GM12878 (cell line): ENCODE results near the gene EXD3. TPM values are rescaled to one million over a fixed set of nuclear protein-coding genes. Genes with fewer than 3 reads are reported as not detected.

ENCODE experiments used
- ATAC-seq: fragments of 200-7000 bp; cut with Tn5 transposase; 3 replicates; pipeline ENCODE4 v1.9.1; 2020; ENCODE audit warnings: mild to moderate bottlenecking, moderate library complexity
- BruUV-seq: library from RNA; stranded (reverse); fragments of 400-500 nt; replicated peaks from 2 replicates; lab custom pipeline; 2021; lab: Mats Ljungman, UMichigan
- CTCF ChIA-PET: fragments of 300-600 bp; sonication (Branson Sonifier 250); formaldehyde crosslinking; extraction: SDS; loops from one replicate; lab custom pipeline; 2021; ENCODE audit warnings: inconsistent platforms; lab: Yijun Ruan, JAX
- POLR2A ChIA-PET: fragments of 350-600 bp; formaldehyde crosslinking; extraction: SDS; loops from one replicate; lab custom pipeline; 2021; ENCODE audit warnings: inconsistent platforms; lab: Charles Lee
- RAD21 ChIA-PET: fragments of 300-600 bp; sonication (Branson Sonifier 250); formaldehyde crosslinking; loops from one replicate; lab custom pipeline; 2023; ENCODE audit warnings: antibody characterized with exemption; ENCODE audit not compliant: unreplicated experiment; lab: Charles Lee
- SMC1A ChIA-PET: fragments of 300-600 bp; sonication (Branson Sonifier 250); formaldehyde crosslinking; loops from one replicate; lab custom pipeline; 2023; ENCODE audit not compliant: unreplicated experiment, uncharacterized antibody; lab: Charles Lee
- DNase-seq: peaks from one replicate; pipeline ENCODE4 v3.0.0-alpha.2; 2011; ENCODE audit warnings: low read depth, low spot score
- FAIRE-seq: peaks from 3 replicates; lab custom pipeline; 2011; peaks lifted over from hg19 to GRCh38; lab: Jason Lieb, UNC
- H2AFZ ChIP-seq: 2 replicates; pipeline ENCODE4 v1.6.0; 2011; ENCODE audit warnings: low read depth, low read length, control low read depth; ENCODE audit not compliant: control insufficient read depth
- H3K27ac ChIP-seq: 2 replicates; pipeline ENCODE4 v1.5.1; 2011; ENCODE audit warnings: control low read depth; ENCODE audit not compliant: control insufficient read depth, insufficient read depth
- H3K27me3 ChIP-seq, 2 experiments: replicated peaks in 1 of 2; 2 replicates each; pipeline versions ENCODE4 v1.6.0 to v1.6.1; 2011; ENCODE audit warnings: low read length in 1 of 2; ENCODE audit not compliant: control insufficient read depth in 2 of 2, insufficient read depth in 2 of 2
- H3K36me3 ChIP-seq, 2 experiments: 2 replicates each; pipeline ENCODE4 v1.5.1; 2011; ENCODE audit warnings: low read length in 1 of 2; ENCODE audit not compliant: control insufficient read depth in 2 of 2, insufficient read depth in 2 of 2
- H3K4me1 ChIP-seq: 2 replicates; pipeline ENCODE4 v1.6.1; 2011; ENCODE audit warnings: mild to moderate bottlenecking, low read length, moderate library complexity, mixed read lengths; ENCODE audit not compliant: control insufficient read depth, insufficient read depth
- H3K4me2 ChIP-seq: 2 replicates; pipeline ENCODE4 v1.6.0; 2011; ENCODE audit warnings: control low read depth; ENCODE audit not compliant: control insufficient read depth, insufficient read depth
- H3K4me3 ChIP-seq: fragments of 200-600 bp; sonication (generic); 2 replicates; pipeline ENCODE4 v1.5.1; 2016
- H3K79me2 ChIP-seq: 2 replicates; pipeline ENCODE4 v1.6.0; 2011; ENCODE audit warnings: low read length; ENCODE audit not compliant: control insufficient read depth, insufficient read depth
- H3K9ac ChIP-seq: 2 replicates; pipeline ENCODE4 v1.8.0; 2011; ENCODE audit warnings: low read length, control low read depth, mixed read lengths; ENCODE audit not compliant: control insufficient read depth, insufficient read depth
- H3K9me3 ChIP-seq: replicated peaks from 3 replicates; pipeline ENCODE4 v1.5.1; 2011; ENCODE audit warnings: mild to moderate bottlenecking, low read length; ENCODE audit not compliant: control insufficient read depth, insufficient read depth
- H4K20me1 ChIP-seq: 2 replicates; pipeline ENCODE4 v1.6.0; 2011; ENCODE audit not compliant: control insufficient read depth, insufficient read depth
- ATF7 ChIP-seq: fragments of 450-650 bp; IDR thresholded peaks from 2 replicates; pipeline ENCODE4 v1.6.1; 2016; ENCODE audit warnings: low read depth, mild to moderate bottlenecking
- EGR1 ChIP-seq, 2 experiments: IDR thresholded peaks; 1 replicate in 1 of 2; 2 replicates in 1 of 2; pipeline ENCODE4 v1.6.1; 2011 to 2012; ENCODE audit warnings: low read depth in 2 of 2, low read length in 2 of 2, borderline replicate concordance in 1 of 2, mild to moderate bottlenecking in 1 of 2, moderate library complexity in 1 of 2
- EZH2 ChIP-seq: IDR thresholded peaks from 2 replicates; pipeline ENCODE4 v1.6.1; 2012; ENCODE audit warnings: low read depth, mild to moderate bottlenecking, control low read depth, inconsistent platforms, low read length, borderline replicate concordance; ENCODE audit not compliant: control insufficient read depth
- IKZF1 ChIP-seq: fragments of 450-650 bp; conservative IDR thresholded peaks from 2 replicates; pipeline ENCODE4 v1.6.1; 2017; ENCODE audit warnings: antibody characterized with exemption, mild to moderate bottlenecking
- IKZF2 ChIP-seq, 2 experiments: fragments of 450-650 bp; IDR thresholded peaks; 2 replicates each; pipeline ENCODE4 v1.6.1; 2017; ENCODE audit warnings: mild to moderate bottlenecking in 2 of 2, moderate library complexity in 2 of 2
- MEF2A ChIP-seq: IDR thresholded peaks from 2 replicates; pipeline ENCODE4 v1.6.1; 2011; ENCODE audit warnings: low read depth, mild to moderate bottlenecking, low read length, moderate library complexity; ENCODE audit not compliant: insufficient read depth
- NFYB ChIP-seq: IDR thresholded peaks from 2 replicates; pipeline ENCODE4 v1.6.1; 2011; ENCODE audit warnings: low read depth, mild to moderate bottlenecking, low read length, improper control_type of control experiment, moderate library complexity; ENCODE audit not compliant: insufficient read depth
- SPI1 ChIP-seq: IDR thresholded peaks from 2 replicates; pipeline ENCODE4 v1.6.1; 2011; ENCODE audit warnings: low read depth, mild to moderate bottlenecking, low read length, moderate library complexity, borderline replicate concordance; ENCODE audit not compliant: insufficient read depth
- ZBTB40 ChIP-seq: fragments of 450-650 bp; IDR thresholded peaks from 2 replicates; pipeline ENCODE4 v1.6.1; 2016; ENCODE audit warnings: mild to moderate bottlenecking, moderate library complexity, borderline replicate concordance
- WGBS: methylation state at CpG from one replicate; pipeline ENCODE4 v1.1.6; 2016; ENCODE audit warnings: low lambda C conversion rate; ENCODE audit not compliant: insufficient replicate concordance, insufficient coverage; ENCODE audit errors: missing lambda C conversion rate; 5-methylcytosine and 5-hydroxymethylcytosine counted together
- in situ Hi-C: fragments of 300-500 bp; cut with MboI; formaldehyde crosslinking; loops from 9 replicates; pipeline ENCODE4 v1.14.3; 2018; ENCODE audit warnings: mixed read lengths
- intact Hi-C: fragments of 100-400 bp; cut with micrococcal nuclease; formaldehyde crosslinking; loops from one replicate; pipeline ENCODE4 v1.14.2; 2022; ENCODE audit not compliant: unreplicated experiment
- polyA plus RNA-seq, 11 experiments: library from polyadenylated mRNA; depleted of rRNA in 4 of 11; unstranded in 6 of 11; stranded (reverse) in 5 of 11; fragments of >200 nt; fragmentation: Nextera tagmentation in 4 of 11; fragmentation: Illumina TruSeq in 1 of 11; extraction: Ambion mirVana in 4 of 11; extraction: Trizol in 1 of 11; gene quantifications; 1 replicate in 1 of 11; 2 replicates in 10 of 11; pipeline versions ENCODE4 v1.2.1 to v1.2.3, GENCODE V29; 2011 to 2016; ENCODE audit warnings: inconsistent platforms in 2 of 11, missing spikeins in 2 of 11, low read depth in 1 of 11
- total RNA-seq, 4 experiments: library from RNA; depleted of rRNA in 3 of 4; stranded (reverse); fragments of >200 nt in 3 of 4; fragmentation: Illumina TruSeq in 1 of 4; extraction: Trizol in 1 of 4; gene quantifications; 2 replicates each; pipeline versions ENCODE4 v1.2.1 to v1.2.3, GENCODE V29; 2013 to 2021
- TF ChIP-seq, protein P1 (sequence below): fragments of 450-650 bp; IDR thresholded peaks from 2 replicates; pipeline ENCODE4 v1.6.1; 2018; ENCODE audit warnings: borderline replicate concordance, mild to moderate bottlenecking; ENCODE audit not compliant: partially characterized antibody

EXD3 gene
- total and polyA plus RNA-seq, 10 of the 15 experiments (the other 5 are each of a cell fraction or from before 2014, with no cell fraction given): 0.21 to 7.1 (median 3.6) TPM

DNA sequence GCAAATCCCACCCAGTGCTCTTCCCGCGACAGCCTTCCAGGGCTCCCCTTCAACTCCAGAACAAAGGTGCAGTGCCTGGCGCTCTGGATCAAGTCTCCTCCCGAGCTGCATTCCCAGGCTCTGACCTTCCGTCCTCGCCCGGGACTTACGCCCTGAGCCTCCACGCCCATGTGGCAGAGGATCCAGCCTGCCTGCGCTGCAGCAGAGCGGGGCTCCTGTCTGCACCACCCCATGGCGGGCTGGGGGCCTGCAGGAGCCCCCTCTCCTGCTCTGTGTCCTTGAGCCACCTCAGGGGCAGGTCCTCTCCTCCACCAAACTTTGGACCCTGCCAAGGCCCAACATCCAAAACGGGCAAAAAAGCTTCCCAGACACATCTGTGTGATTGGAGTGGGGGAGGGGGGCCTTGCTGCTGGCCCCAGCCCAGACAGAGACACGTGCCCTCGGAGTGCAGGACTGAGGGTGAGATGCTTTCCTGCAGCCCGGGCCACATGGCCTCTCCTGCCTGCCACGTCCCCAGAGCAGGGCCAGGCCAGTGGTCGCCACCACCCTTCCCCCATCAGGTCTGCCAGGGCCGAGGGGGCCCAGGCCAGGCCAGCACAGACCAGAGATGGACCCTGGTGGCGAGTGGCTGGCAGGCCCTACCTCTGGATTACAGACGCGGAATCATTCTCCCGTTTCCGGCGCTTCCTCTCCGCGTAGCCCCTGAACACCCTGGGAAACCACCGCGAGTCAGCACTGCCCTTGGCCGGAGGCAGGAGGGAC is 31.8 kb upstream of the EXD3 start (continued):
- TF ChIP-seq MEF2A: no peak
- no peak for TF ChIP-seq IKZF1
- no peak for TF ChIP-seq ATF7

DNA sequence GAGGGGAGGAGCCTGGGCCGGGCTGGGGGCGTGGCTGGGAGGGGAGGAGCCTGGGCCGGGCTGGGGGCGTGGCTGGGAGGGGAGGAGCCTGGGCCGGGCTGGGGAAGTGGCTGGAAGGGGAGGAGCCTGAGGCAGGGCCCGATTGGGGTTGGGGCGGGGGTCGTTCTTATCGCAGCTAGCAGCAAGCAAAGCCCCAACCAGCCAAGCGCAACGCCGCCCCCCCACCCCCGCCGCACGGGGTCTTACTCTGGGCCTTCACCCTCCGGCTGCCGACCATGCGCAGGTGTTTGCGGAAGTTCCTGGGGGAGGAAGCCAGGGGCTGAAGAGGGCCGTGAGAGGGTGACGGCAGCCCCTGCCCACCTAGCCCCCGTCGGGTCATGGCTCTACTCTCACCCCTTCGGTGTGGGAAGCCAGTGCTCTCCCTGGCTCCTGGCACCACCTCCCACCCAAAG is 31.2 kb upstream of the EXD3 start:
- in situ Hi-C loops: no loop called here
- DNase-seq: no peak
- TF ChIP-seq SPI1 (peak; percentile 32; the same call in 1 of the 2 replicates), IKZF2 (IDR thresholded peaks at IDR 0.05) (no peak), EZH2 (no peak), ZBTB40 (no peak), EGR1 (IDR thresholded peaks at IDR 0.05; ENCODE audit: borderline replicate concordance in 1 of 2, low read depth in 2 of 2, low read length in 2 of 2) (peak in 1 of 2 experiments; percentile 7; a peak in 1 of 3 replicates), NFYB (no peak)
- TF ChIP-seq, protein P1, sequence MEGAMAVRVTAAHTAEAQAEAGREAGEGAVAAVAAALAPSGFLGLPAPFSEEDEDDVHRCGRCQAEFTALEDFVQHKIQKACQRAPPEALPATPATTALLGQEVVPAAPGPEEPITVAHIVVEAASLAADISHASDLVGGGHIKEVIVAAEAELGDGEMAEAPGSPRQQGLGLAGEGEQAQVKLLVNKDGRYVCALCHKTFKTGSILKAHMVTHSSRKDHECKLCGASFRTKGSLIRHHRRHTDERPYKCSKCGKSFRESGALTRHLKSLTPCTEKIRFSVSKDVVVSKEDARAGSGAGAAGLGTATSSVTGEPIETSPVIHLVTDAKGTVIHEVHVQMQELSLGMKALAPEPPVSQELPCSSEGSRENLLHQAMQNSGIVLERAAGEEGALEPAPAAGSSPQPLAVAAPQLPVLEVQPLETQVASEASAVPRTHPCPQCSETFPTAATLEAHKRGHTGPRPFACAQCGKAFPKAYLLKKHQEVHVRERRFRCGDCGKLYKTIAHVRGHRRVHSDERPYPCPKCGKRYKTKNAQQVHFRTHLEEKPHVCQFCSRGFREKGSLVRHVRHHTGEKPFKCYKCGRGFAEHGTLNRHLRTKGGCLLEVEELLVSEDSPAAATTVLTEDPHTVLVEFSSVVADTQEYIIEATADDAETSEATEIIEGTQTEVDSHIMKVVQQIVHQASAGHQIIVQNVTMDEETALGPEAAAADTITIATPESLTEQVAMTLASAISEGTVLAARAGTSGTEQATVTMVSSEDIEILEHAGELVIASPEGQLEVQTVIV: peak; percentile 38
- TF ChIP-seq, all 136 proteins: peak for 3
- SMC1A ChIA-PET: no interaction called here
- H3K27ac ChIP-seq: peak overlapping the region; percentile 58; the same call in 1 of the 2 replicates
- FAIRE-seq (no peak), ATAC-seq (peak; percentile 62)
- H2AFZ ChIP-seq: peak overlapping the region; percentile 72
- H3K9me3 ChIP-seq: no peaks in the 10 kb centered on the region
- POLR2A ChIA-PET: interaction anchor here (0.6 to 1.1 kb wide), 2 partner anchors 31 to 215 kb away, joined by 4 to 5 read pairs; partner anchors contain the start of genes EXD3 and NOXA1
- RAD21 ChIA-PET: no interaction called here
- no TSS peak for BruUV-seq
- H3K27me3 ChIP-seq: no peaks in the 10 kb centered on the region
- H3K79me2 ChIP-seq: peaks cover 9% of the 10 kb centered on the region
- peaks cover 14% of the 10 kb centered on the region for H3K4me1 ChIP-seq
- intact Hi-C loops: no loop called here
- 3% methylated on average over 17 of the region's 24 CpGs for WGBS
- H3K36me3 ChIP-seq: no peaks in the 10 kb centered on the region
- CTCF ChIA-PET: interaction anchor here (0.6 kb wide), 2 partner anchors 84 to 217 kb away, joined by 3 read pairs; no protein-coding TSS in a partner anchor
- H3K4me2 ChIP-seq: peak overlapping the region; percentile 97
- no peaks in the 10 kb centered on the region for H4K20me1 ChIP-seq
- H3K9ac ChIP-seq: peak overlapping the region; percentile 64; the same call in 1 of the 2 replicates
- peak overlapping the region; percentile 78 for H3K4me3 ChIP-seq
